ENCODE measurements around the gene DNAH2. TPM values are rescaled to one million over a fixed set of nuclear protein-coding genes. Genes with fewer than 3 reads are reported as not detected.

DNAH2 gene
- total and polyA plus RNA-seq, 2 of the 13 experiments (the other 11 are each of a cell fraction or from before 2014, with no cell fraction given): not detected

DNA sequence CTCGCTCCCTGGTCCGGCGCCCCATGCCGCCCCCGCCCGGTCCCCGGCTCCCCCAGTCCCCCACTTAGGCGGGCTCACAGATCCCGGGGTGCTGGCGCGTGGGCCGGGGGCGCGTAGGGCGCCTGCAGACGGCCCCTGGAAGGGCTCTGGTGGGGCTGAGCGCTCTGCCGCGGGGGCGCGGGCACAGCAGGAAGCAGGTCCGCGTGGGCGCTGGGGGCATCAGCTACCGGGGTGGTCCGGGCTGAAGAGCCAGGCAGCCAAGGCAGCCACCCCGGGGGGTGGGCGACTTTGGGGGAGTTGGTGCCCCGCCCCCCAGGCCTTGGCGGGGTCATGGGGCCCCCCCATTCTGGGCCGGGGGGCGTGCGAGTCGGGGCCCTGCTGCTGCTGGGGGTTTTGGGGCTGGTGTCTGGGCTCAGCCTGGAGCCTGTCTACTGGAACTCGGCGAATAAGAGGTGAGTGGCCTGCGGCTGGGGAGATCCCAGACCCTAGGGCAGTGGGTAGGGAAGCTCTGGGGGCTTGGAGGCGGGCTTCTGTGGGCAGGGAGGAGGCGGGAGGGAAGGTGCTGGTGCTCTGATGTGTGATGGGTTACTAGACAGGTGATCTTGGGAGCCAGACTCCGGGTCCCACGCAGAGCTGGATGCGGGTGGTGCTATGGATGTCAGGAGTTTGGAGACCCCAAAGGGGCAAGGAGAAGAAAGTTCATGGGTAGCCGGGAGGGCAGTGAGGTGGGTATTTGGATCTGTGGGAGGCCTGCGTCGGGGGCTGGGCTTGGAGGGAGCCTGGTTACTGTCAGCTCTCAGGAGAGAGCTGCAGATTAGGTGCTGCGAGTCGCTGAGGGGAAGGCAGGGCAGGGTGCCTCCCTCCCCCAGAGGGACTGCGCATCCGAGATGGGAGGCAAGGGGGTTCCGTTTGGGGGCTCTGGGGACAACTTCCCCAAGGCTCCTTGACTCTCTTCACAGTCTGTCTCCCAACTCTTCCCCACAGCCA, 12.0 kb upstream of the DNAH2 start:
- Histone ChIP-seq H3K27me3 (ENCODE audit: control insufficient read depth in 1 of 2, insufficient read depth in 2 of 2, low read length in 2 of 2) (peaks cover 8 to 41% of the 10 kb centered on the region in 2 experiments), H3K79me2 (ENCODE audit: insufficient read depth, low read length) (no peaks in the 10 kb centered on the region), H4K20me1 (ENCODE audit: insufficient read depth, low read length) (no peaks in the 10 kb centered on the region), H3K4me1 (ENCODE audit: insufficient read depth, low read length) (peaks cover 10% of the 10 kb centered on the region; the same call in 1 of the 2 replicates), H3K36me3 (replicated peaks in 1 of 2; ENCODE audit: control insufficient read depth in 1 of 2, insufficient read depth in 2 of 2, low read length in 2 of 2) (peaks cover 0 to 4% of the 10 kb centered on the region in 2 experiments; a peak in 3 of 5 replicates), H3K9ac (ENCODE audit: insufficient read depth, low read depth, low read length) (no peak overlapping the region), H3K4me3 (replicated peaks in 1 of 3; ENCODE audit: insufficient read depth in 1 of 3, low read depth in 2 of 3, low read length in 3 of 3) (peak overlapping the region; percentile 26 to 61 (median 40); a peak in 4 of 6 replicates), H3K4me2 (ENCODE audit: low read depth, low read length) (peak overlapping the region; percentile 45), H3K9me3 (ENCODE audit: low read length) (no peaks in the 10 kb centered on the region), H3K27ac (ENCODE audit: extremely low read length, insufficient read depth, low read length) (no peak overlapping the region), H2AFZ (ENCODE audit: low read length) (no peak overlapping the region)
- intact Hi-C loops (cut with micrococcal nuclease; ENCODE audit: unreplicated experiment): no loop called here
- DNase-seq (ENCODE audit: low spot score) (no peak), FAIRE-seq (no peak), ATAC-seq (peak; percentile 33)
- TF ChIP-seq, protein P1, sequence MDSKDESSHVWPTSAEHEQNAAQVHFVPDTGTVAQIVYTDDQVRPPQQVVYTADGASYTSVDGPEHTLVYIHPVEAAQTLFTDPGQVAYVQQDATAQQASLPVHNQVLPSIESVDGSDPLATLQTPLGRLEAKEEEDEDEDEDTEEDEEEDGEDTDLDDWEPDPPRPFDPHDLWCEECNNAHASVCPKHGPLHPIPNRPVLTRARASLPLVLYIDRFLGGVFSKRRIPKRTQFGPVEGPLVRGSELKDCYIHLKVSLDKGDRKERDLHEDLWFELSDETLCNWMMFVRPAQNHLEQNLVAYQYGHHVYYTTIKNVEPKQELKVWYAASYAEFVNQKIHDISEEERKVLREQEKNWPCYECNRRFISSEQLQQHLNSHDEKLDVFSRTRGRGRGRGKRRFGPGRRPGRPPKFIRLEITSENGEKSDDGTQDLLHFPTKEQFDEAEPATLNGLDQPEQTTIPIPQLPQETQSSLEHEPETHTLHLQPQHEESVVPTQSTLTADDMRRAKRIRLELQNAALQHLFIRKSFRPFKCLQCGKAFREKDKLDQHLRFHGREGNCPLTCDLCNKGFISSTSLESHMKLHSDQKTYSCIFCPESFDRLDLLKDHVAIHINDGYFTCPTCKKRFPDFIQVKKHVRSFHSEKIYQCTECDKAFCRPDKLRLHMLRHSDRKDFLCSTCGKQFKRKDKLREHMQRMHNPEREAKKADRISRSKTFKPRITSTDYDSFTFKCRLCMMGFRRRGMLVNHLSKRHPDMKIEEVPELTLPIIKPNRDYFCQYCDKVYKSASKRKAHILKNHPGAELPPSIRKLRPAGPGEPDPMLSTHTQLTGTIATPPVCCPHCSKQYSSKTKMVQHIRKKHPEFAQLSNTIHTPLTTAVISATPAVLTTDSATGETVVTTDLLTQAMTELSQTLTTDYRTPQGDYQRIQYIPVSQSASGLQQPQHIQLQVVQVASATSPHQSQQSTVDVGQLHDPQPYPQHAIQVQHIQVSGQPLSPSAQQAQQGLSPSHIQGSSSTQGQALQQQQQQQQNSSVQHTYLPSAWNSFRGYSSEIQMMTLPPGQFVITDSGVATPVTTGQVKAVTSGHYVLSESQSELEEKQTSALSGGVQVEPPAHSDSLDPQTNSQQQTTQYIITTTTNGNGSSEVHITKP (CRISPR knock-in tag; IDR thresholded peaks at IDR 0.05; ENCODE audit: low read depth): no peak
- TF ChIP-seq, protein P2, sequence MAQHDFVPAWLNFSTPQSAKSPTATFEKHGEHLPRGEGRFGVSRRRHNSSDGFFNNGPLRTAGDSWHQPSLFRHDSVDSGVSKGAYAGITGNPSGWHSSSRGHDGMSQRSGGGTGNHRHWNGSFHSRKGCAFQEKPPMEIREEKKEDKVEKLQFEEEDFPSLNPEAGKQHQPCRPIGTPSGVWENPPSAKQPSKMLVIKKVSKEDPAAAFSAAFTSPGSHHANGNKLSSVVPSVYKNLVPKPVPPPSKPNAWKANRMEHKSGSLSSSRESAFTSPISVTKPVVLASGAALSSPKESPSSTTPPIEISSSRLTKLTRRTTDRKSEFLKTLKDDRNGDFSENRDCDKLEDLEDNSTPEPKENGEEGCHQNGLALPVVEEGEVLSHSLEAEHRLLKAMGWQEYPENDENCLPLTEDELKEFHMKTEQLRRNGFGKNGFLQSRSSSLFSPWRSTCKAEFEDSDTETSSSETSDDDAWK (CRISPR knock-in tag; IDR thresholded peaks at IDR 0.05): no peak
- TF ChIP-seq RORA (CRISPR knock-in tag; IDR thresholded peaks at IDR 0.05) (no peak), ZSCAN25 (CRISPR knock-in tag; IDR thresholded peaks at IDR 0.05) (peak; percentile 41; the same call in 1 of the 2 replicates)
- BruUV-seq (replicated peaks): no TSS peak
- ChIA-PET POLR2A (interaction anchor here (0.7 to 1.5 kb wide), 3 partner anchors 11 to 20 kb away, joined by 3 to 4 read pairs (median 3); partner anchors contain the start of genes DNAH2 and TP53), CTCF (ENCODE audit: low intra/inter-chr PET ratio, low total read pairs) (no interaction called here)
- in situ Hi-C loops (cut with HindIII; ENCODE audit: extremely low pct_ligation_motif_present, low pct_unique_long_range_greater_than_20kb): no loop called here
- 10% methylated on average over 18 of the region's 50 CpGs for WGBS (ENCODE audit: low lambda C conversion rate)
